Prostate gland (tissue), 1 donor: ENCODE results near the gene FAM78A.

ENCODE experiments used
- POLR2A ChIP-seq: fragments of 450-650 bp; IDR thresholded peaks from one replicate; pipeline ENCODE4 v1.6.1; 2016; ENCODE audit warnings: antibody characterized with exemption, mild to moderate bottlenecking
- POLR2AphosphoS5 ChIP-seq: sonication (generic); formaldehyde crosslinking; IDR thresholded peaks from one replicate; pipeline ENCODE4 v1.6.1; 2017; ENCODE audit warnings: antibody characterized with exemption

DNA sequence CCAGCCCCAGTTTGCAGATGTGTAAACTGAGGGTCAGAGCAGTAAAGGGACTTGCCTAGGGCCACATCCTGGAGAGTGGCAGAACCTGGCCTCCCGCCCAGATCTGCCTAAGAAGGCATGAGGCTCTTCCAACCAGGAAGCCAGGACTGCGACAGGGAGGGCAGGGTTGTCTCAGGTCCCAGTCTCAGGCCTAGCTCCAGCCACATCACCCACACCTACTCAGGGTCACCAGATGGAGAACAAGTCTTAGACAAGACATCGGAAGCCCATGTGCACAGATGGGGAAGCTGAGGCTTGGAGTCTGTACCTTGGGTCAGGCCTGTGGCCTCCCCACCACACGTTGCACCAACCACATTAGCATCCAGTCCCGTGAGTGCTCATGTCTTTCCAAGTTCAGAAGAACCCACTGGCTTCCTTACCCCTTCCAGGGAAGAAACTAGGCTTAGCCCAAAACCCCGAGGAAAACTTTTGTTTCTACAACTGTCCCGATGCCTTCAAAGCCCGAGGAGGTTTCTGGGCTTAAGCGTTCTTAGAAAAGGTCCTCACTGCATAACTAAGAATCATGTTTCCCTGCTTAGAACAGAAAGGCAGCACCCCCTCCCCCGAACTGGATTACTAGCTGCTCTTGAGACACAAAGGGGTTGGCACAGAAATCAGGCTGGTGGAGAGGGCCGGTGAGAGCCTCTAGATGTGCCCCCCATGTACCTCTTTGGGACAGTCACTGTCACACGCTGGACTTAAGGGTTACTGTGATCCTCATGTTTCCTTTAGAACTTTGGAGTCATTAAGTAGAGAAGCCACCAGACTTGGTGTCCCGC, 2.2 kb downstream of the FAM78A start:
- TF ChIP-seq POLR2AphosphoS5 (no peak), POLR2A (no peak)
